NOMO-1 treated with dmso at 0.1 percent for 144 hours (cell line): Measurements from ENCODE around the gene ATG4B.
"Not testable (repeated sequence)": the region's sequence is repeated elsewhere in the genome, so short reads cannot be mapped to it uniquely, and the experiment has no call there.

Experiments used
- DNase-seq: peaks from one replicate; lab custom pipeline; 2025; ENCODE audit not compliant: unreplicated experiment; lab: John Stamatoyannopoulos, UW

The ATG4B gene

GRCh38 chr2:241660593-241661213 is 23.2 kb downstream of the ATG4B start:
- DNase-seq = no peak

- not testable (repeated sequence) for DNase-seq
Measured at GRCh38 chr2:241662731-241663130, 25.2 kb downstream of the ATG4B start.

- no peak for DNase-seq
Measured at GRCh38 chr2:241665731-241666440, 28.4 kb downstream of the ATG4B start.

- DNase-seq = no peak
Measured at GRCh38 chr2:241666627-241667400, 29.3 kb downstream of the ATG4B start.

- DNase-seq = no peak
Measured at GRCh38 chr2:241668354-241668753, 30.9 kb downstream of the ATG4B start.

GRCh38 chr2:241668839-241669238 is 31.3 kb downstream of the ATG4B start:
- no peak for DNase-seq

DNA sequence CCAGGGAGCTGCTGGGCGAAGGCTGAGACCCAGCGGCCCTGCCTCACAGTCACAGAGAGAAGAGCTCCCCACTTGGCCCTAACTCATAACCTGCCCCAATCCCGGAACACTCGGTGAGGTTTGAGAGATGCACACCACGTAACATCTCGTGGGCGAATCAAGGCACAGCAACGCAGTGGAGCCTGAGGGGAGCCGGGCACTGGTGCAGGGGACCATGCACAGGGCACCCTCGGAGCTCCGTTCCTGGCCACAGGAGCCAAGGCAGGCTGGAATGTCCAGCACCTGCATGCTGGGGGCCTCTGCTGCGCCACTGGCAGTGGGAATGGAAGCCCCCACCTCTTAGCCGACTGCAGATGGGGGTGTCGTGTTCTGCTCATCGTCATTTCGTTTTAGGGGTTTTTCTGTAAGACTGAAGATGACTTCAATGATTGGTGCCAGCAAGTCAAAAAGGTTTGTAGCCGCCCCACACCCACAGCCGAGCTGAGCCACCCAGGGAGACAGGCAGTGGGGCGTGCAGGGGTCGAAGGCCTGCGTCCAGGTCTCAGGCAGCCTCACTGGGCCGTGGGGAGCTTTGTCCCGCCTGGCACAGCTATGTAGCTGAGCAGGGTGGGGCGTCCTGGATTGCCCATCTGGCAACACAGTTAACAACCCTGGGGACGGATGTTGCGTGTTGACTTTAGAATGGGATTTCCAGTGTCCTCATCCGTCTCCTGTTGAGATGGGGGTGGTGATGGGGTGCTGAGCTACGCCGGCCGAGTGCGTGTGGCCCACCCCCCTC is 33.0 kb downstream of the ATG4B start:
- no peak for DNase-seq

DNA sequence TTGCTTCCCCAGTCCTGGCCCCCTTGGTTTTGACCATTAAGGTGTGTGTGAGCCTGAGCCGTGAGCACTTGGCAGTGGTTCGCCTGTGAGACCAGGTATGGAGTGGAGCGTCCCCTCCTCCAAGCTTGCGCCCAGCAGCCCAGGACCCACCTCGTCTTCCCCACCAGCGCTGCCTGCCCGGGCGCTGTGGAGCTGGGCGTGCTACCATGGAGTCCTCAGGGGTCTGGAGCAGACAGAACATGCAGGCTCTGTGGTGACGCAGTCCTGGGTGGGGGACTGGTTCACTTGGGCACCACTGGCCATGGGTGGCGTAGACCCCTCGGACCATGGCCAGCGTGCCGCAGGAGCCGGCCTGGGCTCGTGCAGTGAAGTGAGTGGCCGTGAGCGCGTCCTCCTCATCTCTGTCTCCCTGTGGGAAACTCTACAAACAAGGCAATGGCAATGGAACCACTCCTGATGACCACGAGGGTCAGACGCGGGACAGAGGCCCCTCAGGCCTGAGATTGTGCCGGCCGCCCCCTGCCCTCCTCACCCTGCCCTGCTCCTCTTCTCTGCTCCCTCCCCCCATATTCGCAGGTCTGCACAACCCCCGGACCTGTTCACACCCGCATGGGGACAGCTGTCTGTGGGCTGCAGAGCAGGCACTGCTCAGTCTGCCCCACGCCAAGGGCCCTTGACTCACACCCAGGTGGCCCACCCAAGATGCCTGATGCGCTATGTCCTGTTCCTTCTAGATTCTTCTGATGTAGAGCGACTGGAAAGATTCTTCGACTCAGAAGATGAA is 34.2 kb downstream of the ATG4B start:
- DNase-seq = no peak

- no peak for DNase-seq
Measured at GRCh38 chr2:241672243-241673188, 35.0 kb downstream of the ATG4B start.

DNA sequence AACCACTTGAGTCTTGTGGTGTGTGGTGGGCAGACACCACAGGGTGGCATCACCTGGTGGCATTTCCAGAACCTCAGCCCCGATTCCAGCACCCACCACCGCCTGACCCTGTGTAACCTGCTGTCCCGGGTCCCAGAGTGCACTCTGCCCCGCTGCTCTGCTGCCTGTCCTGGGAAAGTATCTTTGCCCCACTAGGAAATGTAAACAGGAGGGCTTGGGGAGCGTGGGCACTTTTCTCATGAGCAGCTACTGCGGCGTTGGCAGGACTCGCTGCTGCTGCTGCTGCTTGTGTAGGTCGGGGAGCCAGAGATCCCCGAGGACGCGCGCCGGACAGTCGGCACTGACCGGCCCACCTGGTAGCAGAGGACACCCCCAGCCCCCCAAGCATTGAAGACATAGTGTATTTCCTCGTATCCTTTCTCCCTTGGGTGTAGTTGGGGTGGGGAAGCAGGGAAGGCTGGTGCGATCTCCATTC is 35.7 kb downstream of the ATG4B start:
- no peak for DNase-seq

- DNase-seq = no peak
Measured at GRCh38 chr2:241673797-241674725, 36.6 kb downstream of the ATG4B start.

GRCh38 chr2:241675885-241676284 is 38.4 kb downstream of the ATG4B start:
- DNase-seq = no peak

GRCh38 chr2:241676665-241677064 is 39.2 kb downstream of the ATG4B start:
- DNase-seq = no peak

GRCh38 chr2:241677392-241677791 is 39.9 kb downstream of the ATG4B start:
- no peak for DNase-seq

DNA sequence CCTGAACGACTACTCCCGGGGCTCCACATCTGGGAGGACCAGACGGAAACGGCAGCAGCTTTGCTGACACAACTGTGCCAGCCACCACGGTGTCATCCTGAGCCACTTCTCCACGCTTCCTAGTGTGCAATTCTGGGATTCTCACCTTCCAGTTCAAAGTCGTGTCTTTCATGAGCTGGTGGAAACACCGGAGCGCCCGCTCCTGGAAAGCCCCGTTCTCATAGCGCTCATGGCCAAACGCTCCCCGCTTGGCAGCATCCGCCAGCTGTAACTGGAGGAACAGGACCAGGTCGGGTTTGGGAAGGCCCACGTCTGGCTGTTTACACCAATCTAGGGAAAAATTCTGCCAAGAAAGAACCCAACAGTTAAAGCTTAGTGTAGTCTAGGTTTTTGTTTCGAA is 40.8 kb downstream of the ATG4B start:
- no peak for DNase-seq

DNA sequence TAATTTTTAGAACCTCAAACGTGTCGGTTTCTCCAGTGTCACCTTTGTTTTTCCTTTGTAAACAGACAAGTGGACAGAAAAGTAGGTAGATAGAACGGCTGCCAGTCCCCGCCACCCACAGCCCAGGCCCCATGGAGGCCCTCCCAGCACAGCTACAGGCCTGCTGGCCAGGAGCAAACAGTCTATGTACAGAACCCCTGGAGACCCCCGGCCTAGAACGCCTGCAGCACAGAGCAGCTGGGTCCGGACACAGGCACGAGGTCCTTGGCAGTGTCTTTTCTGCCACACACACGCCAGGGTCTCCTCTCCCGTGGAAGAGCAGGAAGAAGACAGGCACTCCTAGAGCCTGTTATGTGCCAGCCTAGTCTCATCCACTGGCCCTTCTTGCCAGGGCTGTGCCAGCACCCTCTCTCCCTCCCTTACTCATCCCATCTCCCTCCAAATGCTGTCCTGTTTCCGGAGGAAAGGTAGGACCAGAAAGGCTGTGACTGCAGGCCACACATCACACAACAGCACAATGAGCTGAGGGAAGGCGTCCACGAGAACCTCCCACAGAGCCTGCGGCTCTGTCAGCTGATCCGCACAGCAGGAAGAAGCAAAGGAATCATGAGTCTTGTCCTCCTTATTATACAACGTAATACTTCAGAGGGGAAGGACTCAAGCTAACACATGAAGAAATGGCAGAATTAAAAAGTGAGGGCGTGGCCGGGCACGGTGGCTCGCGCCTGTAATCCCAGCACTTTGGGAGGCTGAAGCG is 41.5 kb downstream of the ATG4B start:
- no peak for DNase-seq

- no peak for DNase-seq
Measured at GRCh38 chr2:241680044-241680443, 42.6 kb downstream of the ATG4B start.
